ENCODE data around the gene OR2M3. TPM values are rescaled to one million over a fixed set of nuclear protein-coding genes. Genes with fewer than 3 reads are reported as not detected.

OR2M3 gene
- total and polyA plus RNA-seq, 9 of the 15 experiments (the other 6 are each of a cell fraction or from before 2014, with no cell fraction given): not detected

DNA sequence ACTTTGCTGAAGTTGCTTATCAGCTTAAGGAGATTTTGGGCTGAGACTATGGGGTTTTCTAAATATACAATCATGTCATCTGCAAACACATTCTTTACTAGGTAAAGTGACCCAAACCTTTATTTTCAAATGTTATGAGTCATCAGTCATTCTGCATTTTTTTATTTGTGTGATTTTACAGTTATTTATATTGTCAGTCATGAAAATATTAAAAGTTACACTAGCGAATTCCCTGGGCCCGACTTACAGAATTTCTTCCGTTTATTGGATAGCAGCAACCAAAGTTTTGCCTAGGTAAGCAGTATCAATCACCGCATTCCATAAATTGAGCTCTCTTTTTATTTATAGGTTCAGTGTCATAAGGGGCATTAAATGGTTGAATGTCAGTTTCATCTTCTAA lies 38.3 kb upstream of the OR2M3 start:
- intact Hi-C loops (cut with micrococcal nuclease): no loop called here

More for the DNA sequence above, 38.3 kb upstream of the OR2M3 start:
- Histone ChIP-seq H3K4me3 (no peak overlapping the region), H3K9me1 (ENCODE audit: control insufficient read depth, insufficient read depth, low read length) (no peaks in the 10 kb centered on the region), H3K27ac (ENCODE audit: extremely low read depth, low read depth, low read length) (no peak overlapping the region), H3K27me3 (ENCODE audit: control insufficient read depth in 2 of 2, insufficient read depth in 2 of 2, low read length in 2 of 2) (no peaks in the 10 kb centered on the region), H2AFZ (ENCODE audit: low read depth, low read length) (no peak overlapping the region), H3K4me1 (replicated peaks in 1 of 2; ENCODE audit: control insufficient read depth in 2 of 2, insufficient read depth in 2 of 2, low read length in 2 of 2) (no peaks in the 10 kb centered on the region), H4K20me1 (replicated peaks; ENCODE audit: control insufficient read depth, insufficient read depth, low read length) (no peaks in the 10 kb centered on the region), H3K36me3 (ENCODE audit: control insufficient read depth, insufficient read depth, low read length) (no peaks in the 10 kb centered on the region), H3K4me2 (ENCODE audit: insufficient read depth, low read length) (no peak overlapping the region), H3K79me2 (ENCODE audit: control insufficient read depth, insufficient read depth, low read length) (no peaks in the 10 kb centered on the region), H3K9ac (ENCODE audit: insufficient read depth in 1 of 2, low read depth in 2 of 2, low read length in 2 of 2) (no peak overlapping the region), H3K9me3 (replicated peaks; ENCODE audit: control insufficient read depth, insufficient read depth, low read depth, low read length) (peaks cover 2% of the 10 kb centered on the region; the same call in 1 of the 2 replicates)
- in situ Hi-C loops (cut with MboI): no loop called here
- FAIRE-seq (no peak), ATAC-seq (no peak), DNase-seq (ENCODE audit: extremely low read depth in 1 of 4, low spot score in 3 of 4) (no peak)
- BruUV-seq (replicated peaks): no TSS peak
- ChIA-PET POLR2A (no interaction called here), CTCF (ENCODE audit: low intra/inter-chr PET ratio) (no interaction called here)
- TF ChIP-seq LCOR (CRISPR knock-in tag; IDR thresholded peaks at IDR 0.05) (no peak), PHF20 (IDR thresholded peaks at IDR 0.05; ENCODE audit: partially characterized antibody) (no peak), SMARCA5 (IDR thresholded peaks at IDR 0.05) (no peak), MXI1 (IDR thresholded peaks at IDR 0.05; ENCODE audit: low read depth, low read length) (no peak), ATF7 (IDR thresholded peaks at IDR 0.05) (no peak), RFX7 (CRISPR knock-in tag; IDR thresholded peaks at IDR 0.05) (no peak), BRD9 (IDR thresholded peaks at IDR 0.05; ENCODE audit: low read depth, partially characterized antibody) (no peak), PHTF2 (CRISPR knock-in tag; IDR thresholded peaks at IDR 0.05) (no peak), ZNF316 (IDR thresholded peaks at IDR 0.05) (no peak), SAFB (IDR thresholded peaks at IDR 0.05; ENCODE audit: borderline replicate concordance, low read depth, low read length) (no peak), NR2C1 (IDR thresholded peaks at IDR 0.05) (no peak), NR2C1 (tag; IDR thresholded peaks at IDR 0.05) (no peak)
- TF ChIP-seq, protein P1, sequence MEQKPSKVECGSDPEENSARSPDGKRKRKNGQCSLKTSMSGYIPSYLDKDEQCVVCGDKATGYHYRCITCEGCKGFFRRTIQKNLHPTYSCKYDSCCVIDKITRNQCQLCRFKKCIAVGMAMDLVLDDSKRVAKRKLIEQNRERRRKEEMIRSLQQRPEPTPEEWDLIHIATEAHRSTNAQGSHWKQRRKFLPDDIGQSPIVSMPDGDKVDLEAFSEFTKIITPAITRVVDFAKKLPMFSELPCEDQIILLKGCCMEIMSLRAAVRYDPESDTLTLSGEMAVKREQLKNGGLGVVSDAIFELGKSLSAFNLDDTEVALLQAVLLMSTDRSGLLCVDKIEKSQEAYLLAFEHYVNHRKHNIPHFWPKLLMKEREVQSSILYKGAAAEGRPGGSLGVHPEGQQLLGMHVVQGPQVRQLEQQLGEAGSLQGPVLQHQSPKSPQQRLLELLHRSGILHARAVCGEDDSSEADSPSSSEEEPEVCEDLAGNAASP (IDR thresholded peaks at IDR 0.05): no peak
- TF ChIP-seq, protein P2, sequence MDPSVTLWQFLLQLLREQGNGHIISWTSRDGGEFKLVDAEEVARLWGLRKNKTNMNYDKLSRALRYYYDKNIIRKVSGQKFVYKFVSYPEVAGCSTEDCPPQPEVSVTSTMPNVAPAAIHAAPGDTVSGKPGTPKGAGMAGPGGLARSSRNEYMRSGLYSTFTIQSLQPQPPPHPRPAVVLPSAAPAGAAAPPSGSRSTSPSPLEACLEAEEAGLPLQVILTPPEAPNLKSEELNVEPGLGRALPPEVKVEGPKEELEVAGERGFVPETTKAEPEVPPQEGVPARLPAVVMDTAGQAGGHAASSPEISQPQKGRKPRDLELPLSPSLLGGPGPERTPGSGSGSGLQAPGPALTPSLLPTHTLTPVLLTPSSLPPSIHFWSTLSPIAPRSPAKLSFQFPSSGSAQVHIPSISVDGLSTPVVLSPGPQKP (CRISPR knock-in tag; IDR thresholded peaks at IDR 0.05): no peak
- TF ChIP-seq, protein P3, sequence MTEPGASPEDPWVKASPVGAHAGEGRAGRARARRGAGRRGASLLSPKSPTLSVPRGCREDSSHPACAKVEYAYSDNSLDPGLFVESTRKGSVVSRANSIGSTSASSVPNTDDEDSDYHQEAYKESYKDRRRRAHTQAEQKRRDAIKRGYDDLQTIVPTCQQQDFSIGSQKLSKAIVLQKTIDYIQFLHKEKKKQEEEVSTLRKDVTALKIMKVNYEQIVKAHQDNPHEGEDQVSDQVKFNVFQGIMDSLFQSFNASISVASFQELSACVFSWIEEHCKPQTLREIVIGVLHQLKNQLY (CRISPR knock-in tag; conservative IDR thresholded peaks at IDR 0.05): no peak
- TF ChIP-seq, protein P4, sequence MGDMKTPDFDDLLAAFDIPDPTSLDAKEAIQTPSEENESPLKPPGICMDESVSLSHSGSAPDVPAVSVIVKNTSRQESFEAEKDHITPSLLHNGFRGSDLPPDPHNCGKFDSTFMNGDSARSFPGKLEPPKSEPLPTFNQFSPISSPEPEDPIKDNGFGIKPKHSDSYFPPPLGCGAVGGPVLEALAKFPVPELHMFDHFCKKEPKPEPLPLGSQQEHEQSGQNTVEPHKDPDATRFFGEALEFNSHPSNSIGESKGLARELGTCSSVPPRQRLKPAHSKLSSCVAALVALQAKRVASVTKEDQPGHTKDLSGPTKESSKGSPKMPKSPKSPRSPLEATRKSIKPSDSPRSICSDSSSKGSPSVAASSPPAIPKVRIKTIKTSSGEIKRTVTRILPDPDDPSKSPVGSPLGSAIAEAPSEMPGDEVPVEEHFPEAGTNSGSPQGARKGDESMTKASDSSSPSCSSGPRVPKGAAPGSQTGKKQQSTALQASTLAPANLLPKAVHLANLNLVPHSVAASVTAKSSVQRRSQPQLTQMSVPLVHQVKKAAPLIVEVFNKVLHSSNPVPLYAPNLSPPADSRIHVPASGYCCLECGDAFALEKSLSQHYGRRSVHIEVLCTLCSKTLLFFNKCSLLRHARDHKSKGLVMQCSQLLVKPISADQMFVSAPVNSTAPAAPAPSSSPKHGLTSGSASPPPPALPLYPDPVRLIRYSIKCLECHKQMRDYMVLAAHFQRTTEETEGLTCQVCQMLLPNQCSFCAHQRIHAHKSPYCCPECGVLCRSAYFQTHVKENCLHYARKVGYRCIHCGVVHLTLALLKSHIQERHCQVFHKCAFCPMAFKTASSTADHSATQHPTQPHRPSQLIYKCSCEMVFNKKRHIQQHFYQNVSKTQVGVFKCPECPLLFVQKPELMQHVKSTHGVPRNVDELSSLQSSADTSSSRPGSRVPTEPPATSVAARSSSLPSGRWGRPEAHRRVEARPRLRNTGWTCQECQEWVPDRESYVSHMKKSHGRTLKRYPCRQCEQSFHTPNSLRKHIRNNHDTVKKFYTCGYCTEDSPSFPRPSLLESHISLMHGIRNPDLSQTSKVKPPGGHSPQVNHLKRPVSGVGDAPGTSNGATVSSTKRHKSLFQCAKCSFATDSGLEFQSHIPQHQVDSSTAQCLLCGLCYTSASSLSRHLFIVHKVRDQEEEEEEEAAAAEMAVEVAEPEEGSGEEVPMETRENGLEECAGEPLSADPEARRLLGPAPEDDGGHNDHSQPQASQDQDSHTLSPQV (IDR thresholded peaks at IDR 0.05): no peak
- 0% methylated on average over 4 of the region's 4 CpGs for WGBS (ENCODE audit: insufficient coverage, low coverage, missing lambda C conversion rate)
